ENCODE measurements around the gene ANKS3. TPM values are rescaled to one million over a fixed set of nuclear protein-coding genes. Genes with fewer than 3 reads are reported as not detected.

The ANKS3 gene
- total and polyA plus RNA-seq, 4 donors, result 12.6 to 26.3 (median 24.4) TPM

- TF ChIP-seq, protein P1, sequence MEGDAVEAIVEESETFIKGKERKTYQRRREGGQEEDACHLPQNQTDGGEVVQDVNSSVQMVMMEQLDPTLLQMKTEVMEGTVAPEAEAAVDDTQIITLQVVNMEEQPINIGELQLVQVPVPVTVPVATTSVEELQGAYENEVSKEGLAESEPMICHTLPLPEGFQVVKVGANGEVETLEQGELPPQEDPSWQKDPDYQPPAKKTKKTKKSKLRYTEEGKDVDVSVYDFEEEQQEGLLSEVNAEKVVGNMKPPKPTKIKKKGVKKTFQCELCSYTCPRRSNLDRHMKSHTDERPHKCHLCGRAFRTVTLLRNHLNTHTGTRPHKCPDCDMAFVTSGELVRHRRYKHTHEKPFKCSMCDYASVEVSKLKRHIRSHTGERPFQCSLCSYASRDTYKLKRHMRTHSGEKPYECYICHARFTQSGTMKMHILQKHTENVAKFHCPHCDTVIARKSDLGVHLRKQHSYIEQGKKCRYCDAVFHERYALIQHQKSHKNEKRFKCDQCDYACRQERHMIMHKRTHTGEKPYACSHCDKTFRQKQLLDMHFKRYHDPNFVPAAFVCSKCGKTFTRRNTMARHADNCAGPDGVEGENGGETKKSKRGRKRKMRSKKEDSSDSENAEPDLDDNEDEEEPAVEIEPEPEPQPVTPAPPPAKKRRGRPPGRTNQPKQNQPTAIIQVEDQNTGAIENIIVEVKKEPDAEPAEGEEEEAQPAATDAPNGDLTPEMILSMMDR (IDR thresholded peaks at IDR 0.05; ENCODE audit: control extremely low read depth, extremely low read depth), result no peak
- H3K27ac ChIP-seq (ENCODE audit: low read depth in 1 of 2, low read length in 1 of 2), result no peak overlapping the region
These were observed 36.2 kb downstream of the ANKS3 start for GRCh38 chr16:4697848-4698291.

GRCh38 chr16:4696905-4697847 lies 36.9 kb downstream of the ANKS3 start:
- H3K9me3 ChIP-seq (ENCODE audit: control insufficient read depth in 4 of 4, insufficient read depth in 3 of 4, low read length in 3 of 4), result no peaks in the 10 kb centered on the region
- TF ChIP-seq, protein P1 (IDR thresholded peaks at IDR 0.05; ENCODE audit: control extremely low read depth, extremely low read depth), result no peak
- peaks cover 0 to 25% (median 8%) of the 10 kb centered on the region in 5 donors for H3K4me1 ChIP-seq (ENCODE audit: control insufficient read depth in 5 of 5, insufficient read depth in 5 of 5, low read length in 5 of 5)
- ATAC-seq (ENCODE audit: insufficient read depth, low FRiP score) (no peak), DNase-seq (no peak)
- no peak overlapping the region for H3K4me3 ChIP-seq
- H3K27me3 ChIP-seq (ENCODE audit: control insufficient read depth in 3 of 3, insufficient read depth in 3 of 3, low read length in 2 of 3), result no peaks in the 10 kb centered on the region
- H3K9ac ChIP-seq (ENCODE audit: insufficient read depth in 1 of 2, low read length in 2 of 2), result no peak overlapping the region
- WGBS, 2 donors, result 85 to 91% methylated on average over 32 to 33 of the region's 33 CpGs
- peaks cover 8 to 59% (median 29%) of the 10 kb centered on the region in 4 donors for H3K36me3 ChIP-seq (ENCODE audit: control insufficient read depth in 4 of 4, insufficient read depth in 4 of 4, low read length in 4 of 4)
- H3K27ac ChIP-seq (ENCODE audit: low read depth in 1 of 2, low read length in 1 of 2), result no peak overlapping the region

More at GRCh38 chr16:4697848-4698291, 36.2 kb downstream of the ANKS3 start:
- H3K9me3 ChIP-seq (ENCODE audit: control insufficient read depth in 4 of 4, insufficient read depth in 3 of 4, low read length in 3 of 4), result no peaks in the 10 kb centered on the region
- no peaks in the 10 kb centered on the region for H3K27me3 ChIP-seq (ENCODE audit: control insufficient read depth in 3 of 3, insufficient read depth in 3 of 3, low read length in 2 of 3)
- DNase-seq, result no peak
- no peak overlapping the region for H3K4me3 ChIP-seq
- no peak for ATAC-seq (ENCODE audit: insufficient read depth, low FRiP score)
- H3K4me1 ChIP-seq (ENCODE audit: control insufficient read depth in 5 of 5, insufficient read depth in 5 of 5, low read length in 5 of 5), result peaks cover 0 to 21% (median 6%) of the 10 kb centered on the region in 5 donors
- WGBS, 2 donors, result 74 to 86% methylated on average over 9 of the region's 9 CpGs
- no peak overlapping the region for H3K9ac ChIP-seq (ENCODE audit: insufficient read depth in 1 of 2, low read length in 2 of 2)
- H3K36me3 ChIP-seq (ENCODE audit: control insufficient read depth in 4 of 4, insufficient read depth in 4 of 4, low read length in 4 of 4), result peaks cover 8 to 63% (median 29%) of the 10 kb centered on the region in 4 donors

DNA sequence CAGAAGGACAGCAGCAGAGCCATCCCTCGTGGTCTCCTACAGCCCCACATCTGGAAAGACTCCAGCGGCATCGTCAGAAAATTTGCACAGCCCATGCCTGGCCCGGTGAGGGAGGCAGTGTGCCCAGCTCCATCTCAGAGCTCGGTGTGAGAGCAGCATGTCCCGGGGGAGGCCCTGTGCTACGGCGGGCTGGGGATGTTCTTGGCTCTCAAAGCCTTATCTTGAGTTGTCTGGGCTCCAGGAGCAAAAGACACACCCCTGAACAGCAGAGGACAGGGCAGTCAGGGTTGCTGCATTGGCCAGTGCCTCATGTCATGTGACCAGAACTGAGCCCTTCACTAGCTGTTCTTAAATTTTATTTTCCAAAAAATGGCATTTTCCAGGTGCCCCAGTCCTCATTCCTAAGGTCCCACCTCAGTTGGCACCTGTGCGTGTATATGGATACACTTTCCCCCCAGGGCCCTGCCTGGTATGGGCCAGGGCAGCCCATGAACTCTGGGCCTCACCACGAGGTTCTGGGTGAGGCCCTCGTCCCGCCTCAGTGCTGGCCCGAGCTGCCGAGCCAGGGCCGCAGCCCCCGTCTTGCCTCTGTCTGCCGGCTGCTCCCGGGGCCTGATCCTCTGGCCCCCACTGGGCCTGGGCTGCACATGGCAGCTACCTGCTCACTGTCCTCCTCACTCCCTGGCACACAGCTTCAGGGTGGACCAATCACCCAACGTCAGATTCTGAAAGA lies 37.7 kb downstream of the ANKS3 start:
- H3K9ac ChIP-seq (ENCODE audit: insufficient read depth in 1 of 2, low read length in 2 of 2), result no peak overlapping the region
- no peak for DNase-seq
- no peaks in the 10 kb centered on the region for H3K27me3 ChIP-seq (ENCODE audit: control insufficient read depth in 3 of 3, insufficient read depth in 3 of 3, low read length in 2 of 3)
- TF ChIP-seq, protein P1 (IDR thresholded peaks at IDR 0.05; ENCODE audit: control extremely low read depth, extremely low read depth), result no peak
- H3K9me3 ChIP-seq (ENCODE audit: control insufficient read depth in 4 of 4, insufficient read depth in 3 of 4, low read length in 3 of 4), result no peaks in the 10 kb centered on the region
- 77 to 83% methylated on average over 19 of the region's 19 CpGs for WGBS, 2 donors
- H3K4me1 ChIP-seq (ENCODE audit: control insufficient read depth in 5 of 5, insufficient read depth in 5 of 5, low read length in 5 of 5), result peaks cover 0 to 25% (median 8%) of the 10 kb centered on the region in 5 donors
- H3K27ac ChIP-seq (ENCODE audit: low read depth in 1 of 2, low read length in 1 of 2), result no peak overlapping the region
- no peak overlapping the region for H3K4me3 ChIP-seq
- H3K36me3 ChIP-seq (ENCODE audit: control insufficient read depth in 4 of 4, insufficient read depth in 4 of 4, low read length in 4 of 4), result peaks cover 8 to 51% (median 29%) of the 10 kb centered on the region in 4 donors
- no peak for ATAC-seq (ENCODE audit: insufficient read depth, low FRiP score)

Data from lung (tissue), 12 donors.